WTC11 (cell line): ENCODE measurements around the gene CCT6A. TPM values are rescaled to one million over a fixed set of nuclear protein-coding genes. Genes with fewer than 3 reads are reported as not detected.

ENCODE experiments used
- ATF1 ChIP-seq: sonication (generic); formaldehyde crosslinking; IDR thresholded peaks from 2 replicates; pipeline ENCODE4 v1.8.1; 2023; ENCODE audit warnings: mild to moderate bottlenecking, moderate library complexity, missing genetic modification reagents
- ATF3 ChIP-seq: sonication (generic); formaldehyde crosslinking; conservative IDR thresholded peaks from 2 replicates; pipeline ENCODE4 v1.8.1; 2022; ENCODE audit warnings: mild to moderate bottlenecking, missing genetic modification reagents
- CDX4 ChIP-seq: fragments of 250-450 bp; sonication (Bioruptor Pico); IDR thresholded peaks from 2 replicates; pipeline ENCODE4 v1.9.0; 2021; ENCODE audit warnings: moderate library complexity, mild to moderate bottlenecking, inconsistent platforms, borderline replicate concordance
- CREB1 ChIP-seq: sonication (generic); formaldehyde crosslinking; IDR thresholded peaks from 2 replicates; pipeline ENCODE4 v1.8.0; 2023; ENCODE audit warnings: mild to moderate bottlenecking, missing genetic modification reagents
- CREM ChIP-seq: sonication (generic); formaldehyde crosslinking; IDR thresholded peaks from 2 replicates; pipeline ENCODE4 v1.8.1; 2022; ENCODE audit warnings: mild to moderate bottlenecking, missing genetic modification reagents, moderate library complexity
- E2F5 ChIP-seq: sonication (generic); formaldehyde crosslinking; IDR thresholded peaks from 2 replicates; pipeline ENCODE4 v1.8.1; 2022; ENCODE audit warnings: mild to moderate bottlenecking, moderate library complexity, missing genetic modification reagents
- ELF4 ChIP-seq: sonication (generic); formaldehyde crosslinking; IDR thresholded peaks from 2 replicates; pipeline ENCODE4 v1.8.1; 2022; ENCODE audit warnings: low read depth, mild to moderate bottlenecking, moderate library complexity, missing genetic modification reagents
- EMX1 ChIP-seq: fragments of 250-450 bp; sonication (Bioruptor Pico); IDR thresholded peaks from 2 replicates; pipeline ENCODE4 v1.8.0; 2021; ENCODE audit warnings: mild to moderate bottlenecking
- GABPB1 ChIP-seq: sonication (generic); formaldehyde crosslinking; IDR thresholded peaks from 2 replicates; pipeline ENCODE4 v1.8.1; 2023; ENCODE audit warnings: mild to moderate bottlenecking, missing genetic modification reagents
- GRHL2 ChIP-seq: fragments of 250-450 bp; sonication (Bioruptor Pico); IDR thresholded peaks from 2 replicates; pipeline ENCODE4 v1.8.0; 2022; ENCODE audit warnings: mild to moderate bottlenecking, moderate library complexity; ENCODE audit not compliant: insufficient replicate concordance, severe bottlenecking
- HMGA2 ChIP-seq: fragments of 250-450 bp; sonication (Bioruptor Pico); IDR thresholded peaks from 2 replicates; pipeline ENCODE4 v1.4.0; 2021; ENCODE audit warnings: mild to moderate bottlenecking, moderate library complexity
- IRF1 ChIP-seq: sonication (generic); formaldehyde crosslinking; IDR thresholded peaks from 2 replicates; pipeline ENCODE4 v1.8.0; 2023; ENCODE audit warnings: missing genetic modification reagents
- IRF2 ChIP-seq: sonication (generic); formaldehyde crosslinking; IDR thresholded peaks from 2 replicates; pipeline ENCODE4 v1.8.0; 2022; ENCODE audit warnings: low read depth, missing genetic modification reagents, borderline replicate concordance
- KAT7 ChIP-seq: sonication (generic); formaldehyde crosslinking; IDR thresholded peaks from 2 replicates; pipeline ENCODE4 v1.8.1; 2023; ENCODE audit warnings: missing genetic modification reagents, mild to moderate bottlenecking, borderline replicate concordance
- MAX ChIP-seq: sonication (generic); formaldehyde crosslinking; IDR thresholded peaks from 2 replicates; pipeline ENCODE4 v1.8.0; 2022; ENCODE audit warnings: mild to moderate bottlenecking, missing genetic modification reagents
- MYBL2 ChIP-seq: sonication (generic); formaldehyde crosslinking; IDR thresholded peaks from 2 replicates; pipeline ENCODE4 v1.8.1; 2023; ENCODE audit warnings: mild to moderate bottlenecking, moderate library complexity, missing genetic modification reagents
- NFATC4 ChIP-seq: fragments of 250-450 bp; sonication (Bioruptor Pico); IDR thresholded peaks from 2 replicates; pipeline ENCODE4 v1.9.0; 2021; ENCODE audit warnings: mild to moderate bottlenecking
- NR1H2 ChIP-seq: sonication (generic); formaldehyde crosslinking; IDR thresholded peaks from 2 replicates; pipeline ENCODE4 v1.9.0; 2021; ENCODE audit warnings: mild to moderate bottlenecking, moderate library complexity, missing genetic modification reagents
- NR3C1 ChIP-seq: sonication (generic); formaldehyde crosslinking; conservative IDR thresholded peaks from 2 replicates; pipeline ENCODE4 v1.8.1; 2023; ENCODE audit warnings: low read depth, mild to moderate bottlenecking, missing genetic modification reagents
- OVOL2 ChIP-seq: fragments of 250-450 bp; sonication (Bioruptor Pico); IDR thresholded peaks from 2 replicates; pipeline ENCODE4 v1.9.0; 2021; ENCODE audit warnings: mild to moderate bottlenecking, borderline replicate concordance
- PRDM15 ChIP-seq: sonication (generic); formaldehyde crosslinking; IDR thresholded peaks from 2 replicates; pipeline ENCODE4 v1.8.0; 2022; ENCODE audit warnings: missing genetic modification reagents
- PRRX2 ChIP-seq: fragments of 250-450 bp; sonication (Bioruptor Pico); IDR thresholded peaks from 2 replicates; pipeline ENCODE4 v1.8.0; 2021; ENCODE audit warnings: mild to moderate bottlenecking
- SMAD4 ChIP-seq: sonication (generic); formaldehyde crosslinking; IDR thresholded peaks from 2 replicates; pipeline ENCODE4 v1.8.0; 2022; ENCODE audit warnings: mild to moderate bottlenecking, missing genetic modification reagents
- TCF7 ChIP-seq: sonication (generic); formaldehyde crosslinking; IDR thresholded peaks from 2 replicates; pipeline ENCODE4 v1.8.0; 2022; ENCODE audit warnings: mild to moderate bottlenecking, low read depth, missing genetic modification reagents, moderate library complexity
- TEAD1 ChIP-seq: sonication (generic); formaldehyde crosslinking; IDR thresholded peaks from 2 replicates; pipeline ENCODE4 v1.8.0; 2022; ENCODE audit warnings: mild to moderate bottlenecking, missing genetic modification reagents
- USF2 ChIP-seq: sonication (generic); formaldehyde crosslinking; IDR thresholded peaks from 2 replicates; pipeline ENCODE4 v1.8.1; 2023; ENCODE audit warnings: mild to moderate bottlenecking, missing genetic modification reagents, moderate library complexity
- ZNF232 ChIP-seq: sonication (generic); formaldehyde crosslinking; IDR thresholded peaks from 2 replicates; pipeline ENCODE4 v1.8.0; 2022; ENCODE audit warnings: mild to moderate bottlenecking, missing genetic modification reagents
- ZNF317 ChIP-seq: sonication (generic); formaldehyde crosslinking; IDR thresholded peaks from 2 replicates; pipeline ENCODE4 v1.8.1; 2023; ENCODE audit warnings: low read depth, mild to moderate bottlenecking, moderate library complexity, missing genetic modification reagents, borderline replicate concordance
- ZNF423 ChIP-seq: fragments of 250-450 bp; sonication (Bioruptor Pico); IDR thresholded peaks from 2 replicates; pipeline ENCODE4 v2.1.2; 2022; ENCODE audit warnings: mild to moderate bottlenecking, moderate library complexity
- ZNF512 ChIP-seq: sonication (generic); formaldehyde crosslinking; IDR thresholded peaks from 2 replicates; pipeline ENCODE4 v1.8.1; 2022; ENCODE audit warnings: missing genetic modification reagents, borderline replicate concordance
- ZNF671 ChIP-seq: fragments of 250-450 bp; sonication (Bioruptor Pico); IDR thresholded peaks from 2 replicates; pipeline ENCODE4 v1.8.0; 2021; ENCODE audit warnings: mild to moderate bottlenecking
- total RNA-seq: library from RNA; stranded (reverse); gene quantifications from 3 replicates; pipeline ENCODE4 v1.2.3, GENCODE V29; 2021

The CCT6A gene
- total RNA-seq, 1 experiment from 2014 or later: 246 TPM

GRCh38 chr7:56051339-56052191 is at the start of gene CCT6A, which contains the start of gene PSPH (continued):
- TF ChIP-seq CDX4 (CRISPR knock-in tag): no peak
- no peak for TF ChIP-seq ZNF232
- peak; percentile 89; the same call in 1 of the 2 replicates for TF ChIP-seq MYBL2 (CRISPR knock-in tag)
- TF ChIP-seq CREM: peak; percentile 68
- TF ChIP-seq MAX (CRISPR knock-in tag): peak; percentile 87
- no peak for TF ChIP-seq OVOL2
- no peak for TF ChIP-seq NR1H2 (CRISPR knock-in tag)
- no peak for TF ChIP-seq SMAD4 (CRISPR knock-in tag)
- no peak for TF ChIP-seq PRDM15
- 0 out of 2 replicates have a peak, but pooled peaks have one; percentile 41 for TF ChIP-seq KAT7 (CRISPR knock-in tag)
- TF ChIP-seq E2F5 (CRISPR knock-in tag): peak; percentile 93
- TF ChIP-seq ZNF317 (CRISPR knock-in tag): no peak
- 0 out of 2 replicates have a peak, but pooled peaks have one; percentile 50 for TF ChIP-seq PRRX2 (CRISPR knock-in tag)
- peak; percentile 55 for TF ChIP-seq GABPB1
- TF ChIP-seq HMGA2 (CRISPR knock-in tag): no peak
- TF ChIP-seq TCF7 (CRISPR knock-in tag): no peak
- peak; percentile 42 for TF ChIP-seq USF2 (CRISPR knock-in tag)
- TF ChIP-seq NR3C1 (CRISPR knock-in tag): peak; percentile 60; the same call in 1 of the 2 replicates
- no peak for TF ChIP-seq CREB1 (CRISPR knock-in tag)
- no peak for TF ChIP-seq IRF1 (CRISPR knock-in tag)
- no peak for TF ChIP-seq ATF3 (CRISPR knock-in tag)
- TF ChIP-seq ZNF671 (CRISPR knock-in tag): no peak
- no peak for TF ChIP-seq GRHL2 (CRISPR knock-in tag)
- TF ChIP-seq ATF1 (CRISPR knock-in tag): no peak
- TF ChIP-seq ZNF512 (CRISPR knock-in tag): no peak
- TF ChIP-seq IRF2: no peak
- TF ChIP-seq ELF4: no peak
- TF ChIP-seq EMX1 (CRISPR knock-in tag): no peak
- TF ChIP-seq TEAD1 (CRISPR knock-in tag): no peak; the same call in 1 of the 2 replicates
- TF ChIP-seq NFATC4 (CRISPR knock-in tag): 0 out of 2 replicates have a peak, but pooled peaks have one; percentile 49
- TF ChIP-seq ZNF423 (CRISPR knock-in tag): no peak
